Sigmoid colon (tissue), 7 donors: ENCODE results near the gene COL11A1. TPM values are rescaled to one million over a fixed set of nuclear protein-coding genes. Genes with fewer than 3 reads are reported as not detected.

ENCODE experiments used
- DNase-seq: peaks from one replicate; pipeline ENCODE4 v3.0.0-alpha.2; 2019
- H3K27ac ChIP-seq, 4 donors: fragments of 200-600 bp; sonication (generic); one replicate each; pipeline ENCODE4 v1.5.1; 2016 to 2019; ENCODE audit warnings: mild to moderate bottlenecking in 1 of 4
- H3K27me3 ChIP-seq, 3 donors: fragments of 200-600 bp; sonication (generic); one replicate each; pipeline ENCODE4 v1.5.1; 2019; ENCODE audit warnings: mild to moderate bottlenecking in 1 of 3
- H3K36me3 ChIP-seq, 4 donors: fragments of 200-600 bp; sonication (generic); one replicate each; pipeline ENCODE4 v1.5.1; 2016 to 2019
- H3K4me1 ChIP-seq, 4 donors: fragments of 200-600 bp; sonication (generic); one replicate each; pipeline ENCODE4 v1.5.1; 2017 to 2019
- H3K4me3 ChIP-seq, 4 donors: fragments of 200-600 bp; sonication (generic); one replicate each; pipeline ENCODE4 v1.5.1; 2017 to 2019; ENCODE audit warnings: mild to moderate bottlenecking in 2 of 4, moderate library complexity in 1 of 4
- H3K9me3 ChIP-seq, 4 donors: fragments of 200-600 bp in 3 of 4; sonication (generic) in 3 of 4; one replicate each; pipeline versions ENCODE4 v1.5.1 to v1.6.1; 2013 to 2019
- CTCF ChIP-seq, 4 experiments: fragments of 450-650 bp in 3 of 4; fragments of 200-600 bp in 1 of 4; IDR thresholded peaks; one replicate each; pipeline ENCODE4 v1.5.1; 2016 to 2019; ENCODE audit warnings: antibody characterized with exemption in 4 of 4, mild to moderate bottlenecking in 3 of 4, moderate library complexity in 2 of 4
- EP300 ChIP-seq, 4 donors: sonication (generic); formaldehyde crosslinking; IDR thresholded peaks; one replicate each; pipeline ENCODE4 v1.6.1; 2017; ENCODE audit warnings: antibody characterized with exemption in 4 of 4
- POLR2A ChIP-seq, 2 donors: fragments of 450-650 bp; IDR thresholded peaks; one replicate each; pipeline ENCODE4 v1.6.1; 2016; ENCODE audit warnings: antibody characterized with exemption in 2 of 2, mild to moderate bottlenecking in 2 of 2, moderate library complexity in 2 of 2
- POLR2AphosphoS5 ChIP-seq, 4 donors: sonication (generic); formaldehyde crosslinking; IDR thresholded peaks; one replicate each; pipeline ENCODE4 v1.6.1; 2017; ENCODE audit warnings: antibody characterized with exemption in 4 of 4
- WGBS, 2 donors: extraction: QIAGEN DNeasy Blood & Tissue Kit; methylation state at CpG; one replicate each; pipeline ENCODE4 v1.1.7; 2013; 5-methylcytosine and 5-hydroxymethylcytosine counted together
- intact Hi-C: fragments of 100-400 bp; cut with DNase I; formaldehyde crosslinking; loops from one replicate; pipeline ENCODE4 v1.15.1; 2023
- polyA plus RNA-seq, 3 donors: library from polyadenylated mRNA; stranded (reverse); fragments of 200-250 nt; gene quantifications; one replicate each; pipeline ENCODE4 v1.2.3, GENCODE V29; 2013
- total RNA-seq, 4 donors: library from RNA; depleted of rRNA; stranded (reverse); fragments of >200 nt; gene quantifications; one replicate each; pipeline ENCODE4 v1.1.0, GENCODE V29; 2016
- donor health status: healthy with polysubstance abuse.
- donor health status: Bipolar disorder and iron deficiency.
- donor health status: healthy.

COL11A1 gene
- total and polyA plus RNA-seq, 7 donors, result 0.36 to 1.4 (median 0.99) TPM; not detected in 2

- Histone ChIP-seq H3K9me3 (no peaks in the 10 kb centered on the region), H3K4me3 (no peak overlapping the region), H3K4me1 (no peaks in the 10 kb centered on the region), H3K27ac (no peak overlapping the region), H3K27me3 (no peaks in the 10 kb centered on the region), H3K36me3 (no peaks in the 10 kb centered on the region)
- WGBS, 2 donors, result 83 to 89% methylated on average over 2 of the region's 2 CpGs
- no peak for DNase-seq
- intact Hi-C loops, result no loop called here
- TF ChIP-seq POLR2AphosphoS5 (IDR thresholded peaks at IDR 0.05), result no peak
- TF ChIP-seq CTCF (IDR thresholded peaks at IDR 0.05), result no peak
- TF ChIP-seq EP300 (IDR thresholded peaks at IDR 0.05), result no peak
- TF ChIP-seq POLR2A (IDR thresholded peaks at IDR 0.05), result no peak
Measured at GRCh38 chr1:103122983-103123720, 14.8 kb upstream of the COL11A1 start.

- Histone ChIP-seq H3K9me3 (no peaks in the 10 kb centered on the region), H3K36me3 (no peaks in the 10 kb centered on the region), H3K27ac (no peak overlapping the region), H3K4me3 (no peak overlapping the region), H3K4me1 (no peaks in the 10 kb centered on the region), H3K27me3 (no peaks in the 10 kb centered on the region)
- WGBS, 2 donors, result 52 to 75% methylated on average over 2 of the region's 2 CpGs
- TF ChIP-seq POLR2AphosphoS5 (IDR thresholded peaks at IDR 0.05) (no peak), POLR2A (IDR thresholded peaks at IDR 0.05) (no peak), EP300 (IDR thresholded peaks at IDR 0.05) (no peak), CTCF (IDR thresholded peaks at IDR 0.05) (no peak)
- DNase-seq, result no peak
- intact Hi-C loops, result no loop called here
Measured at GRCh38 chr1:103120981-103121380, 12.7 kb upstream of the COL11A1 start.

- no peaks in the 10 kb centered on the region for H3K9me3 ChIP-seq
- DNase-seq, result no peak
- H3K36me3 ChIP-seq, result no peaks in the 10 kb centered on the region
- no peak for TF ChIP-seq POLR2AphosphoS5 (IDR thresholded peaks at IDR 0.05)
- TF ChIP-seq POLR2A (IDR thresholded peaks at IDR 0.05), result no peak
- TF ChIP-seq CTCF (IDR thresholded peaks at IDR 0.05), result no peak
- no peak for TF ChIP-seq EP300 (IDR thresholded peaks at IDR 0.05)
- no peak overlapping the region for H3K4me3 ChIP-seq
- intact Hi-C loops, result no loop called here
- H3K27ac ChIP-seq, result no peak overlapping the region
- H3K4me1 ChIP-seq, result peaks cover 0 to 20% (median 15%) of the 10 kb centered on the region in 4 donors
- H3K27me3 ChIP-seq, result no peaks in the 10 kb centered on the region
Measured at GRCh38 chr1:103112546-103112945, 4.2 kb upstream of the COL11A1 start.

- Histone ChIP-seq H3K4me1 (peaks cover 0 to 26% (median 21%) of the 10 kb centered on the region in 4 donors), H3K4me3 (no peak overlapping the region), H3K27ac (no peak overlapping the region), H3K9me3 (no peaks in the 10 kb centered on the region), H3K36me3 (no peaks in the 10 kb centered on the region), H3K27me3 (no peaks in the 10 kb centered on the region)
- intact Hi-C loops, result no loop called here
- DNase-seq, result no peak
- 78 to 86% methylated on average over 1 of the region's 1 CpG for WGBS, 2 donors
- no peak for TF ChIP-seq CTCF (IDR thresholded peaks at IDR 0.05)
- TF ChIP-seq POLR2AphosphoS5 (IDR thresholded peaks at IDR 0.05), result no peak
- no peak for TF ChIP-seq POLR2A (IDR thresholded peaks at IDR 0.05)
- no peak for TF ChIP-seq EP300 (IDR thresholded peaks at IDR 0.05)
Measured at GRCh38 chr1:103111926-103112325, 3.6 kb upstream of the COL11A1 start.

GRCh38 chr1:103110701-103111100 lies 2.4 kb upstream of the COL11A1 start:
- H3K4me3 ChIP-seq, result no peak overlapping the region
- no peaks in the 10 kb centered on the region for H3K9me3 ChIP-seq
- TF ChIP-seq POLR2AphosphoS5 (IDR thresholded peaks at IDR 0.05) (no peak), EP300 (IDR thresholded peaks at IDR 0.05) (no peak), POLR2A (IDR thresholded peaks at IDR 0.05) (no peak), CTCF (IDR thresholded peaks at IDR 0.05) (no peak)
- no peak for DNase-seq
- no peaks in the 10 kb centered on the region for H3K36me3 ChIP-seq
- no peaks in the 10 kb centered on the region for H3K27me3 ChIP-seq
- intact Hi-C loops, result no loop called here
- WGBS, 2 donors, result 0% methylated on average over 1 of the region's 1 CpG
- peaks cover 0 to 31% (median 24%) of the 10 kb centered on the region in 4 donors for H3K4me1 ChIP-seq
- no peak overlapping the region for H3K27ac ChIP-seq
